Esophagus muscularis mucosa (tissue), 4 donors: ENCODE results near the gene ARNT2. TPM values are rescaled to one million over a fixed set of nuclear protein-coding genes. Genes with fewer than 3 reads are reported as not detected.

Experiments used
- DNase-seq: peaks from one replicate; pipeline ENCODE4 v3.0.0-alpha.2; 2017; ENCODE audit errors: extremely low spot score
- H3K27ac ChIP-seq, 4 donors: fragments of 200-600 bp; sonication (generic); replicated peaks in 1 of 4; 1 replicate in 3 of 4; 2 replicates in 1 of 4; pipeline ENCODE4 v1.5.1; 2016 to 2019; ENCODE audit warnings: mild to moderate bottlenecking in 1 of 4
- H3K27me3 ChIP-seq, 4 donors: fragments of 200-600 bp; sonication (generic); one replicate each; pipeline versions ENCODE4 v1.5.1 to v1.6.0; 2016 to 2019
- H3K36me3 ChIP-seq, 4 donors: fragments of 200-600 bp; sonication (generic); one replicate each; pipeline ENCODE4 v1.5.1; 2016 to 2019
- H3K4me1 ChIP-seq, 4 donors: fragments of 200-600 bp; sonication (generic); one replicate each; pipeline ENCODE4 v1.5.1; 2016 to 2019
- H3K4me3 ChIP-seq, 4 donors: fragments of 200-600 bp; sonication (generic); 1 replicate in 2 of 4; 2 replicates in 2 of 4; pipeline ENCODE4 v1.5.1; 2016 to 2019; ENCODE audit warnings: mild to moderate bottlenecking in 4 of 4, moderate library complexity in 1 of 4
- H3K9me3 ChIP-seq, 4 donors: fragments of 200-600 bp; sonication (generic); 1 replicate in 3 of 4; 2 replicates in 1 of 4; pipeline ENCODE4 v1.5.1; 2016 to 2019
- CTCF ChIP-seq, 3 experiments: fragments of 200-600 bp in 2 of 3; fragments of 450-650 bp in 1 of 3; sonication (generic) in 2 of 3; IDR thresholded peaks; one replicate each; pipeline ENCODE4 v1.5.1; 2017 to 2019; ENCODE audit warnings: antibody characterized with exemption in 3 of 3, mild to moderate bottlenecking in 2 of 3, moderate library complexity in 1 of 3
- EP300 ChIP-seq: sonication (generic); formaldehyde crosslinking; IDR thresholded peaks from one replicate; pipeline ENCODE4 v1.6.1; 2017; ENCODE audit warnings: antibody characterized with exemption
- POLR2A ChIP-seq: fragments of 450-650 bp; IDR thresholded peaks from one replicate; pipeline ENCODE4 v1.6.1; 2017; ENCODE audit warnings: antibody characterized with exemption, moderate library complexity, mild to moderate bottlenecking, low read depth
- POLR2AphosphoS5 ChIP-seq, 2 donors: sonication (generic); formaldehyde crosslinking; IDR thresholded peaks; one replicate each; pipeline ENCODE4 v1.6.1; 2017; ENCODE audit warnings: antibody characterized with exemption in 2 of 2
- WGBS: methylation state at CpG from one replicate; pipeline ENCODE4 v1.1.5; 2018; 5-methylcytosine and 5-hydroxymethylcytosine counted together
- intact Hi-C: fragments of 100-400 bp; cut with DNase I; formaldehyde crosslinking; loops from one replicate; pipeline ENCODE4 v1.15.1; 2023
- total RNA-seq, 4 donors: library from RNA; depleted of rRNA; stranded (reverse); fragments of >200 nt; gene quantifications; one replicate each; pipeline versions ENCODE4 v1.1.0 to v1.2.1, GENCODE V29; 2016

Gene ARNT2
- total RNA-seq, 4 donors from 2014 or later, result 5.4 to 14.6 (median 8.2) TPM

- Histone ChIP-seq H3K27ac (no peak overlapping the region), H3K36me3 (no peaks in the 10 kb centered on the region)
These were observed 129.7 kb downstream of the ARNT2 start for GRCh38 chr15:80533790-80534333.

DNA sequence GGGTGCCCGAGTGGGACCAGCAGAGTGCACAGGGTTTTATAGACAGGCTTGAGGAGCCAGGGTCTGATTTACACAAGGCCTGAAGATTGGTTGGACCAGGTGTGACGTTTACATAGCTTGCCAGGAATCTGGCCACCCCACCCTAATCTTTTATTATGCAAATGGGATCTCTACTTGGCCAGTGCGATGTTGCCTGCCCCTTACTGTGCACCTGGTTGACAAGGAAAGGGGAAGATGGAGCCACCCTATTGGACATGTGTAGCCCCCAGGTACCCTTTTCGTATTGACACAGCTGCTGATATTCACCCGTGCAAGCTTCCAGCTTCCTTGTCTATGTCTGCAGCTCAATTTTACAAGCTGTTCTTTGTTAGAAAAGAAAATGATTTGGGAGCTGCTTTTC, 132.0 kb downstream of the ARNT2 start:
- Histone ChIP-seq H3K27me3 (no peaks in the 10 kb centered on the region), H3K36me3 (no peaks in the 10 kb centered on the region), H3K27ac (no peak overlapping the region), H3K4me1 (peaks cover 0 to 6% (median 0%) of the 10 kb centered on the region in 4 donors), H3K4me3 (no peak overlapping the region), H3K9me3 (peaks cover 0 to 7% (median 0%) of the 10 kb centered on the region in 4 donors)
- TF ChIP-seq EP300 (no peak), CTCF (IDR thresholded peaks at IDR 0.05) (no peak), POLR2AphosphoS5 (IDR thresholded peaks at IDR 0.05) (no peak), POLR2A (no peak)
- WGBS, result 82% methylated on average over 5 of the region's 5 CpGs
- peak; percentile 74 for DNase-seq
- intact Hi-C loops, result no loop called here

More at GRCh38 chr15:80533790-80534333, 129.7 kb downstream of the ARNT2 start:
- WGBS, result 89% methylated on average over 4 of the region's 4 CpGs
- intact Hi-C loops, result no loop called here
- Histone ChIP-seq H3K9me3 (peaks cover 0 to 7% (median 0%) of the 10 kb centered on the region in 4 donors), H3K4me3 (no peak overlapping the region), H3K27me3 (no peaks in the 10 kb centered on the region), H3K4me1 (peaks cover 0 to 12% (median 6%) of the 10 kb centered on the region in 4 donors)
- no peak for DNase-seq
- TF ChIP-seq POLR2AphosphoS5 (IDR thresholded peaks at IDR 0.05), result no peak
- TF ChIP-seq EP300, result no peak
- no peak for TF ChIP-seq CTCF (IDR thresholded peaks at IDR 0.05)
- no peak for TF ChIP-seq POLR2A

DNA sequence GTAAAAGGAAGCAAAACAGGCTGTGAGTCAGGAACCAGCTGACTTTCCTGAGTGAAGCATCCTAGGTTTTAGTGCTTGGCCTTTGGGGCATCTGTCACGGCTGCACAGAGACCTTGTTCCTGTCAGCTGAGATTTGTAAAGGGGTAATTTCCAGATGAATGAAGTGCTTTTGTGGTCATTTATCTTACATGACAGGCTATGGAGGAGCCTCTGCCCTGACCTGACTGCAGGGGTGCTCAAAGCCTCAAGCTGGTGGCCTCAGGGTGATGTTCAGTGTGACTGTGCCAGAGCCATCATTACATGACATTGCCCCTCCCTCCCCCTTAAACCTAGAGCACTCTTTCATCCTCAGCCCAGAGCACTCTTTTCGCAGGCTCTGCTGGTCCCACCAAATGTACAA, 132.5 kb downstream of the ARNT2 start:
- Histone ChIP-seq H3K4me1 (peaks cover 0 to 1% (median 0%) of the 10 kb centered on the region in 4 donors), H3K9me3 (peaks cover 0 to 7% (median 0%) of the 10 kb centered on the region in 4 donors), H3K4me3 (no peak overlapping the region), H3K36me3 (no peaks in the 10 kb centered on the region), H3K27me3 (no peaks in the 10 kb centered on the region), H3K27ac (no peak overlapping the region)
- TF ChIP-seq CTCF (IDR thresholded peaks at IDR 0.05) (no peak), POLR2AphosphoS5 (IDR thresholded peaks at IDR 0.05) (no peak), POLR2A (no peak), EP300 (no peak)
- intact Hi-C loops, result no loop called here
- peak; percentile 34 for DNase-seq
- 88% methylated on average over 2 of the region's 2 CpGs for WGBS

DNA sequence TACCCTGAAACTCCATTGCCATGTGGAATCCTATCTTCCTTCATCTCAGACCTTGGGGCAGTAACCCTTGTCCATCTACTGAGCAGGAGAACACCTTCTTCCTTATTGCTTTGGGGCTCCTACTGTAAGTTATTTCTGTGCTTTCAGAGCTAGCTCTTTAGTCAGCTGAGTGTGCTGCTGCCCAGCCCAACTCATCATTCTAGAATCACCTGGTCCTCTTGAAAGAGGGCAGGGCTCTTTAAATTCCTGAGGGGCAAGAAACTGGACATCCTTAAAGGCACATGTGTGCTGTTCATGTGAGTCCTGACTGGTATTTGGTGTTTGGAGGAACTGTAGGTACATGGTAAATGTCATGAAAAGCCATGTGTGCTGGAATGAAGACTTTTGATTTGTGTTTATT, 140.9 kb downstream of the ARNT2 start:
- H3K4me3 ChIP-seq, result no peak overlapping the region
- intact Hi-C loops, result no loop called here
- no peaks in the 10 kb centered on the region for H3K27me3 ChIP-seq
- H3K36me3 ChIP-seq, result no peaks in the 10 kb centered on the region
- peak; percentile 34 for DNase-seq
- TF ChIP-seq EP300 (no peak), CTCF (IDR thresholded peaks at IDR 0.05) (no peak), POLR2A (no peak), POLR2AphosphoS5 (IDR thresholded peaks at IDR 0.05) (no peak)
- H3K27ac ChIP-seq, result no peak overlapping the region
- H3K4me1 ChIP-seq, result no peaks in the 10 kb centered on the region
- no peaks in the 10 kb centered on the region for H3K9me3 ChIP-seq

- Histone ChIP-seq H3K27me3 (no peaks in the 10 kb centered on the region), H3K27ac (no peak overlapping the region), H3K4me1 (no peaks in the 10 kb centered on the region), H3K9me3 (no peaks in the 10 kb centered on the region), H3K36me3 (no peaks in the 10 kb centered on the region), H3K4me3 (no peak overlapping the region)
- no peak for TF ChIP-seq EP300
- TF ChIP-seq CTCF (IDR thresholded peaks at IDR 0.05), result no peak
- TF ChIP-seq POLR2A, result no peak
- no peak for TF ChIP-seq POLR2AphosphoS5 (IDR thresholded peaks at IDR 0.05)
- 79% methylated on average over 2 of the region's 2 CpGs for WGBS
- intact Hi-C loops, result no loop called here
- DNase-seq, result no peak
These were observed 143.1 kb downstream of the ARNT2 start for GRCh38 chr15:80547264-80547663.
